SK-N-SH treated with all-trans-retinoic acid at 6 μM for 48 hours (cell line): ENCODE data around the gene C20orf144.

Source experiments
- ATAC-seq: fragments of 200-7000 bp; cut with Tn5 transposase; 3 replicates; pipeline ENCODE4 v1.9.1; 2020; ENCODE audit warnings: mild to moderate bottlenecking, moderate library complexity
- ARNTL ChIP-seq: fragments of 450-650 bp; formaldehyde crosslinking; IDR thresholded peaks from 2 replicates; pipeline ENCODE4 v1.5.0; 2020; ENCODE audit warnings: low read depth, mild to moderate bottlenecking, moderate library complexity, borderline replicate concordance
- BACH2 ChIP-seq: fragments of 250-450 bp; sonication (Bioruptor Pico); IDR thresholded peaks from 2 replicates; pipeline ENCODE4 v1.9.0; 2021; ENCODE audit warnings: mild to moderate bottlenecking, borderline replicate concordance
- CSDC2 ChIP-seq: fragments of 250-450 bp; sonication (Bioruptor Pico); IDR thresholded peaks from 2 replicates; pipeline ENCODE4 v1.5.0; 2020; ENCODE audit warnings: mild to moderate bottlenecking, moderate library complexity
- ESRRG ChIP-seq: fragments of 250-450 bp; sonication (Bioruptor Pico); IDR thresholded peaks from 2 replicates; pipeline ENCODE4 v1.6.1; 2021; ENCODE audit warnings: mild to moderate bottlenecking
- GLIS3 ChIP-seq: fragments of 250-450 bp; sonication (Bioruptor Pico); IDR thresholded peaks from 2 replicates; pipeline ENCODE4 v1.5.0; 2020; ENCODE audit warnings: mild to moderate bottlenecking, moderate library complexity
- OSR1 ChIP-seq: fragments of 250-450 bp; sonication (Bioruptor Pico); IDR thresholded peaks from 2 replicates; pipeline ENCODE4 v1.8.0; 2022; ENCODE audit warnings: moderate library complexity, mild to moderate bottlenecking, inconsistent platforms
- PPARA ChIP-seq: fragments of 250-450 bp; sonication (Bioruptor Pico); IDR thresholded peaks from 2 replicates; pipeline ENCODE4 v1.5.0; 2020; ENCODE audit warnings: mild to moderate bottlenecking, borderline replicate concordance
- RARB ChIP-seq: fragments of 250-450 bp; sonication (Bioruptor Pico); IDR thresholded peaks from 2 replicates; pipeline ENCODE4 v1.8.0; 2021; ENCODE audit warnings: mild to moderate bottlenecking, moderate library complexity
- TCF4 ChIP-seq: fragments of 250-450 bp; sonication (Bioruptor Pico); IDR thresholded peaks from 2 replicates; pipeline ENCODE4 v1.8.0; 2021; ENCODE audit warnings: mild to moderate bottlenecking, moderate library complexity, borderline replicate concordance
- TOX ChIP-seq: fragments of 250-450 bp; sonication (Bioruptor Pico); IDR thresholded peaks from 2 replicates; pipeline ENCODE4 v1.8.0; 2021; ENCODE audit warnings: mild to moderate bottlenecking, moderate library complexity, borderline replicate concordance
- ZC3H10 ChIP-seq: fragments of 250-450 bp; sonication (Bioruptor Pico); IDR thresholded peaks from 2 replicates; pipeline ENCODE4 v1.5.1; 2021; ENCODE audit warnings: mild to moderate bottlenecking, moderate library complexity
- ZFP3 ChIP-seq: fragments of 250-450 bp; sonication (Bioruptor Pico); IDR thresholded peaks from 2 replicates; pipeline ENCODE4 v1.5.0; 2020; ENCODE audit warnings: mild to moderate bottlenecking, moderate library complexity
- ZFP30 ChIP-seq: fragments of 450-650 bp; formaldehyde crosslinking; IDR thresholded peaks from 2 replicates; pipeline ENCODE4 v1.5.0; 2022; ENCODE audit warnings: mild to moderate bottlenecking, moderate library complexity
- ZNF565 ChIP-seq: fragments of 450-650 bp; formaldehyde crosslinking; conservative IDR thresholded peaks from 2 replicates; pipeline ENCODE4 v1.5.0; 2020; ENCODE audit warnings: low read depth, mild to moderate bottlenecking, moderate library complexity
- ZNF70 ChIP-seq: fragments of 450-650 bp; formaldehyde crosslinking; IDR thresholded peaks from 2 replicates; pipeline ENCODE4 v1.5.0; 2020; ENCODE audit warnings: mild to moderate bottlenecking, moderate library complexity
- ZNF8 ChIP-seq: fragments of 450-650 bp; formaldehyde crosslinking; IDR thresholded peaks from 2 replicates; pipeline ENCODE4 v1.5.0; 2020; ENCODE audit warnings: mild to moderate bottlenecking, moderate library complexity
- TF ChIP-seq, protein P1 (sequence below): fragments of 250-450 bp; sonication (Bioruptor Pico); IDR thresholded peaks from 2 replicates; pipeline ENCODE4 v1.5.1; 2021; ENCODE audit warnings: mild to moderate bottlenecking, moderate library complexity
- TF ChIP-seq, protein P2 (sequence below): fragments of 250-450 bp; sonication (Bioruptor Pico); IDR thresholded peaks from 2 replicates; pipeline ENCODE4 v1.5.1; 2020; ENCODE audit warnings: low read depth, mild to moderate bottlenecking, moderate library complexity
- TF ChIP-seq, protein P3 (sequence below): fragments of 250-450 bp; sonication (Bioruptor Pico); IDR thresholded peaks from 2 replicates; pipeline ENCODE4 v1.8.0; 2020; ENCODE audit warnings: mild to moderate bottlenecking, moderate library complexity, borderline replicate concordance
- TF ChIP-seq, protein P4 (sequence below): fragments of 250-450 bp; sonication (Bioruptor Pico); IDR thresholded peaks from 2 replicates; pipeline ENCODE4 v1.8.0; 2021; ENCODE audit warnings: low read depth, mild to moderate bottlenecking, moderate library complexity, borderline replicate concordance

C20orf144 gene

DNA sequence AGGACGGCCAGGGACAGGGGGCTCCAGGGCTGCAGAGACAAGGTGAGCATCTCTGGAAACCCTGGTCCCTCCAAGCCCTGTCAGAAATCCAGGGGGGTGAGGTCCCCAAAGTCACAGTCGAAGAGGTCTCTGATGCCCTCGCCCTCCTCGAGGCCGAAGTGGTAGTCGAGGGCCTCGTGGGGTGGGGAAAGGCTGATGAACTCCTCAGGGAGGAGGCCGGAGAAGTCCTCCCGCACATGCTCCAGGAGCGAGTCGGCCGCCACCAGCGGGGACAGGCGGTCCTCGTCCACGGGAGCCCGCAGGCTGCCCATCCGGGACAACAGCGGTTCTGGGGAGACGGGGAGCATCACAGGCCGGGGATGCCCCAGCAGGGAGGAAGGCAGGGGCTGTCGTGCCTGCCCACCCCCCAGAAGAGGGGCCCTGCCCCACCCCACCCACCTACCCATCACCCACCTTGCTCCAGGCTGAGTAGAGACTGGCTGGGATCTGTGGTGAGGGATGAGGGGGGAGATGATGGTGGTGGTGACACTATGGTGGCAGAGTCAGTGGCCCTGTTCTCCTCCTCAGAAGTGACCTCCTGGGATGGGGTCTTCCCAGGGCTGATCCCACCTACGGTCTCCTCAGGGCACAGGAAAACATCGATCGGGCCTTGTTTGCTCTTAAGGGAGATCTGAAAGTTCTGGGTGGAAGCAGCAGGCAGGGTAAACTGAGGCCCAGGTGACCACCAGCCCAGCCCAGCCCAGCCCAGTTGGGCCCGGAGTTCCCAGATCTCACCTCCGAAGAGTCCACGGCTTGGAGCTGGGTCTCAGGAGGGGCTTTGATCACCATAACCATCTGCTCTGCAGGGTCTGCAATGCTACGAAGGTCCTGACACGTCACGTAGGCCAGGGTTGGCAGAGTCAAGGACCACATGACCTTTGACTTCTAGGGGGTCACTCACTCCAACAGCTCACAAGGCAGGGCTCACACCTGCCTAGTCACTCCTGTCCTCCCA lies 14.8 kb downstream of the C20orf144 start:
- ATAC-seq = no peak
- TF ChIP-seq ESRRG = no peak
- TF ChIP-seq ZC3H10 (CRISPR knock-in tag) = no peak
- no peak for TF ChIP-seq PPARA
- TF ChIP-seq GLIS3 (CRISPR knock-in tag) = no peak
- TF ChIP-seq, protein P1, sequence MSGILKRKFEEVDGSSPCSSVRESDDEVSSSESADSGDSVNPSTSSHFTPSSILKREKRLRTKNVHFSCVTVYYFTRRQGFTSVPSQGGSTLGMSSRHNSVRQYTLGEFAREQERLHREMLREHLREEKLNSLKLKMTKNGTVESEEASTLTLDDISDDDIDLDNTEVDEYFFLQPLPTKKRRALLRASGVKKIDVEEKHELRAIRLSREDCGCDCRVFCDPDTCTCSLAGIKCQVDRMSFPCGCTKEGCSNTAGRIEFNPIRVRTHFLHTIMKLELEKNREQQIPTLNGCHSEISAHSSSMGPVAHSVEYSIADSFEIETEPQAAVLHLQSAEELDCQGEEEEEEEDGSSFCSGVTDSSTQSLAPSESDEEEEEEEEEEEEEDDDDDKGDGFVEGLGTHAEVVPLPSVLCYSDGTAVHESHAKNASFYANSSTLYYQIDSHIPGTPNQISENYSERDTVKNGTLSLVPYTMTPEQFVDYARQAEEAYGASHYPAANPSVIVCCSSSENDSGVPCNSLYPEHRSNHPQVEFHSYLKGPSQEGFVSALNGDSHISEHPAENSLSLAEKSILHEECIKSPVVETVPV (CRISPR knock-in tag) = no peak
- no peak for TF ChIP-seq OSR1 (CRISPR knock-in tag)
- TF ChIP-seq ZFP30 = no peak
- TF ChIP-seq BACH2 (CRISPR knock-in tag) = no peak
- TF ChIP-seq, protein P2, sequence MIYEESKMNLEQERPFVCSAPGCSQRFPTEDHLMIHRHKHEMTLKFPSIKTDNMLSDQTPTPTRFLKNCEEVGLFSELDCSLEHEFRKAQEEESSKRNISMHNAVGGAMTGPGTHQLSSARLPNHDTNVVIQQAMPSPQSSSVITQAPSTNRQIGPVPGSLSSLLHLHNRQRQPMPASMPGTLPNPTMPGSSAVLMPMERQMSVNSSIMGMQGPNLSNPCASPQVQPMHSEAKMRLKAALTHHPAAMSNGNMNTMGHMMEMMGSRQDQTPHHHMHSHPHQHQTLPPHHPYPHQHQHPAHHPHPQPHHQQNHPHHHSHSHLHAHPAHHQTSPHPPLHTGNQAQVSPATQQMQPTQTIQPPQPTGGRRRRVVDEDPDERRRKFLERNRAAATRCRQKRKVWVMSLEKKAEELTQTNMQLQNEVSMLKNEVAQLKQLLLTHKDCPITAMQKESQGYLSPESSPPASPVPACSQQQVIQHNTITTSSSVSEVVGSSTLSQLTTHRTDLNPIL (CRISPR knock-in tag) = no peak
- no peak for TF ChIP-seq RARB (CRISPR knock-in tag)
- TF ChIP-seq TCF4 (CRISPR knock-in tag) = no peak
- TF ChIP-seq ZFP3 (CRISPR knock-in tag) = no peak
- no peak for TF ChIP-seq CSDC2 (CRISPR knock-in tag)
- TF ChIP-seq ZNF8 (CRISPR knock-in tag) = no peak
- TF ChIP-seq, all 23 proteins: peak for 0

DNA sequence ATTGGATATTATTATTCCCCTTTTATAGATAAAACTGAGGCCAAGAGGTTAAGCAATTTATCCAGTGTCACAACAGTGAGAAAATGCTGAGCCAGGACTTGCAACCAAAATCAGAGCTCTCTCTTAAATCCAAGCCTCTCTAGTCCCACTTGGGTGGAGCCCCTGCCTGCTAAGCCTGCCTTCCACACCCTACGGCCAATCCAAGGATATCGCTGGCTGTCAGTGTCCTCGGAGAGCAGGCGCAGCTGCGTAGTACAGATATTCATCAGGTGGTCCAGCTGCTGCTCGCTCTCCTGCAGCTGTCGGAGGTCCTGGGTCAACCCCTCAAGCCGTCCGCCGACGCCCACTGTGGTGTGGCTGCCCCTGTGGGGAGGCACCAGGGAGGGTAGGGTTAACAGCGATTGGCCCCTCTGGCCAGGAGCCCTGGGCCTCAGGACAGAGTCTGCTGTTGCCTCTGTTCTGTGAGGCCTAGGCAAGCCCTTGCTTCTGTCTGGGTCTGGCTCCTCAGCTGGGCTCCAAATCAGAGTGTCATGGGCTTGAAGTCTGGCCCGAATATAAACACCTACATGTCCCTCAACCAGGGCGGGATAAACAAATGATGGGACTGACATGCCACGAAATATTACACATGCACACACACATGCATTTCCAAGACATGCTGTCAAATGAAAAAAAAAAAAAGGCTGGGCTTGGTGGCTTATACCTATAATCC lies 16.0 kb downstream of the C20orf144 start:
- ATAC-seq = no peak

More for the DNA sequence above, 16.0 kb downstream of the C20orf144 start:
- TF ChIP-seq CSDC2 (CRISPR knock-in tag) (no peak), GLIS3 (CRISPR knock-in tag) (no peak), PPARA (no peak), TOX (CRISPR knock-in tag) (no peak), OSR1 (CRISPR knock-in tag) (no peak), TCF4 (CRISPR knock-in tag) (no peak), ESRRG (no peak), ZNF8 (CRISPR knock-in tag) (no peak), ARNTL (CRISPR knock-in tag) (no peak), ZNF70 (CRISPR knock-in tag) (no peak), ZFP30 (no peak), ZNF565 (CRISPR knock-in tag) (no peak), ZC3H10 (CRISPR knock-in tag) (no peak), BACH2 (CRISPR knock-in tag) (no peak)
- TF ChIP-seq, protein P3, sequence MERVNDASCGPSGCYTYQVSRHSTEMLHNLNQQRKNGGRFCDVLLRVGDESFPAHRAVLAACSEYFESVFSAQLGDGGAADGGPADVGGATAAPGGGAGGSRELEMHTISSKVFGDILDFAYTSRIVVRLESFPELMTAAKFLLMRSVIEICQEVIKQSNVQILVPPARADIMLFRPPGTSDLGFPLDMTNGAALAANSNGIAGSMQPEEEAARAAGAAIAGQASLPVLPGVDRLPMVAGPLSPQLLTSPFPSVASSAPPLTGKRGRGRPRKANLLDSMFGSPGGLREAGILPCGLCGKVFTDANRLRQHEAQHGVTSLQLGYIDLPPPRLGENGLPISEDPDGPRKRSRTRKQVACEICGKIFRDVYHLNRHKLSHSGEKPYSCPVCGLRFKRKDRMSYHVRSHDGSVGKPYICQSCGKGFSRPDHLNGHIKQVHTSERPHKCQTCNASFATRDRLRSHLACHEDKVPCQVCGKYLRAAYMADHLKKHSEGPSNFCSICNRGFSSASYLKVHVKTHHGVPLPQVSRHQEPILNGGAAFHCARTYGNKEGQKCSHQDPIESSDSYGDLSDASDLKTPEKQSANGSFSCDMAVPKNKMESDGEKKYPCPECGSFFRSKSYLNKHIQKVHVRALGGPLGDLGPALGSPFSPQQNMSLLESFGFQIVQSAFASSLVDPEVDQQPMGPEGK = no peak
- TF ChIP-seq, protein P4, sequence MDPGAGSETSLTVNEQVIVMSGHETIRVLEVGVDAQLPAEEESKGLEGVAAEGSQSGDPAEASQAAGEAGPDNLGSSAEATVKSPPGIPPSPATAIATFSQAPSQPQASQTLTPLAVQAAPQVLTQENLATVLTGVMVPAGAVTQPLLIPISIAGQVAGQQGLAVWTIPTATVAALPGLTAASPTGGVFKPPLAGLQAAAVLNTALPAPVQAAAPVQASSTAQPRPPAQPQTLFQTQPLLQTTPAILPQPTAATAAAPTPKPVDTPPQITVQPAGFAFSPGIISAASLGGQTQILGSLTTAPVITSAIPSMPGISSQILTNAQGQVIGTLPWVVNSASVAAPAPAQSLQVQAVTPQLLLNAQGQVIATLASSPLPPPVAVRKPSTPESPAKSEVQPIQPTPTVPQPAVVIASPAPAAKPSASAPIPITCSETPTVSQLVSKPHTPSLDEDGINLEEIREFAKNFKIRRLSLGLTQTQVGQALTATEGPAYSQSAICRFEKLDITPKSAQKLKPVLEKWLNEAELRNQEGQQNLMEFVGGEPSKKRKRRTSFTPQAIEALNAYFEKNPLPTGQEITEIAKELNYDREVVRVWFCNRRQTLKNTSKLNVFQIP (CRISPR knock-in tag) = no peak
- TF ChIP-seq, protein P2 (CRISPR knock-in tag) = no peak
- TF ChIP-seq, protein P1 (CRISPR knock-in tag) = no peak
- TF ChIP-seq, all 23 proteins: peak for 0
